Hippocampal formation (tissue), 2 donors: Measurements from ENCODE around the gene SORD.
"Not testable (repeated sequence)": the region's sequence is repeated elsewhere in the genome, so short reads cannot be mapped to it uniquely, and the experiment has no call there.

Experiments
- DNase-seq, 2 donors: peaks; one replicate each; lab custom pipeline; 2025; lab: John Stamatoyannopoulos, UW

The SORD gene

DNA sequence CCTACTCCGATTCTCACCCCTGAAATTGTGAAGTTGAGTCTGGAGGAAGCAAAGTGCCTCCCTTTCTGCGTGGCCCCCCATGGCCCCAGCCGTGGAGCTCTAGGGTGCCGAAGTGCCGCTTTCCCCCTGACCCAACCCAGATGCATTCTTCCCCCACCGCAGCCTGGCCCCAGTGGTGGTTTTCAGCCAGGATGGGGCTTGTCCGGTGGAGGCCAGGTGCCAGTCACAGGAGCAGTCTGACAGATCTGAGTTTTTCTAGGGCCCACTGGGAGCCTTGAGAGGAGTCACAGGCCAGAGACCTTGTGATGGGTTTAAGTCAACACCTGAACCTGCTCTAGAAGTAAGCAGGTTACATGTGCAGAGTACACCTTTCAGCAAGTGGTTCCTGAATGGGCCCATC, 39.3 kb downstream of the SORD start:
- DNase-seq: not testable (repeated sequence)

DNA sequence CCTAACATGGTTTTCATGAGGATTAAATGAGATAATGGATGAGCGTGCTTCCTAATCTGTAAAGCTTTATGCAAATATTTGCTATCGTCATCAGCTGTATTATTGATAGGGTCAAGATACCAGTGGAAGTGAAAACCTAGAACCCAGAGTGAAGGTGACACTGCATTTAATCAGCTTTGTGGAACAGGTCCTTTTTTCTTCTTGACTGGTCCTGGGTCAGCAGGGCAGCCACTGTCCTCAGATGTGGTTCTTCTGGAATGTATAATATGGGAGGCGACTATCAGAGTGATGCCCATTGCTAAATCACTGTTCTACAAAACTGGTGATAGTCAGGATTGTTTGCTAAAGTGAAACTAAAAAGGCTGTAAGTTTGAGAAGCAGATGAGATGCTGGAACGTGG, 41.4 kb downstream of the SORD start:
- no peak for DNase-seq

DNA sequence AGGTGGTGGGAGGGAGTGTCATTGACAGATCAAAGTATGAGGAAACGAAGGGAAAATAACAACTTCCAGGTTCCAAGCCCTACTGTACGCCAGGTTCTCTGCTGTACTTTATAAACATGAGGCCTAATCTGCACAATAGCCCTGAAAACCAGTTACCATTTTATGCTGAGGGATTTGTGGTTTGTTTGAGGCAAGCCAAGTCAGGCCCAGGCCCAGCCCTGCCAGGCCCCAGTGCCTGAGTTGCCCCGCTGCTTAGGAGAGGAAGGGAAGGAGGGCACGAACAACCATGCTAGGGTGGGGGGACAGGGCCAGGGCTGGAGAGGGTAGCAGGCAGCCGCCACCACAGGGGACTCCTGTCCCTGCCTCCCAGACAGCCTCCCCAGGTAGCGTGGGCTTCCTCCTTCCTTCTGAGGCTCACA, 47.0 kb downstream of the SORD start:
- DNase-seq: not testable (repeated sequence)

GRCh38 chr15:45073602-45074001, 50.6 kb downstream of the SORD start:
- not testable (repeated sequence) for DNase-seq

- not testable (repeated sequence) for DNase-seq
Observed at GRCh38 chr15:45075440-45076320, 52.7 kb downstream of the SORD start.

DNA sequence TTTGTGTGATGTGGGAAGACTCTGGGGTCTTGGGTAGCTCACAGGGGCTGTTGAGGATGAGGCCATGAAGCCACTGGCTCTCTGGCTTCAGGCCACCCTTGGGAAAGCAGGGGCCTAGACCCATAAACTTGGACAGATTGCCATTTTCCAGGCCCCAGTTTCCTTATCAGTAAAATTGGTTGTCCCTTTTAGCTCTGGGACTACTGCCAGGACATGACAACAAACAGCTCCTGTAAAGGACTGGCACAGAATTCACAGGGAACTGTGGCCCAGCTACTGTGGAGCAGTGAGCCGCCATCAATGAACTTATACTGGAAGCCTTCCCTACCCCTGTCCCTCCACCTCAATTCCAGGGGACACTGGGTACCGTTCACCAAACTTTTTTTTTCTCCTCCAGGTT, 54.4 kb downstream of the SORD start:
- DNase-seq: not testable (repeated sequence)

GRCh38 chr15:45079201-45079600, 56.2 kb downstream of the SORD start:
- DNase-seq: not testable (repeated sequence)

- DNase-seq: not testable (repeated sequence)
Observed at GRCh38 chr15:45079628-45080246, 56.7 kb downstream of the SORD start.

- DNase-seq: not testable (repeated sequence)
Observed at GRCh38 chr15:45080593-45080992, 57.6 kb downstream of the SORD start.

DNA sequence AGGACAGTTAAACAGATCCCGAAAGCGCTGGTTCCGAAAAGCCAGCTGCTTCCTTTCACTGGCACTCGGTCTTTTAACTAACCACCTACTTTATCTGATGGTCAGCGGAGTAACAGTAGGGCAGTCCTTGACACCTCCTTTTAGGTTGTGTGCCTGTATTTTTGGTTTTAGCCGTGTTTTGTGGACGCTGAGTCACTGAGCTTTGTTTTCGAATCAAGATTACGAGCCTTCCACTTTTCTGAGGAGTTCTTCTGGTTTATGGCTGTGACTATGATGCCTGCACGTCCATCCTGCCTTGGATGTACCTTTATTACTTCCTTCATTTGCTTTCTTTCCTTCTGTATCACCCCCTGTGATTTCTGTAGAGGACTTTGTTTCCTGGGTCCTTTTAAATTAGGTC, 59.4 kb downstream of the SORD start:
- DNase-seq: not testable (repeated sequence)

GRCh38 chr15:45083223-45083622, 60.2 kb downstream of the SORD start:
- DNase-seq: no peak

- no peak for DNase-seq
Observed at GRCh38 chr15:45084163-45084562, 61.2 kb downstream of the SORD start.

DNA sequence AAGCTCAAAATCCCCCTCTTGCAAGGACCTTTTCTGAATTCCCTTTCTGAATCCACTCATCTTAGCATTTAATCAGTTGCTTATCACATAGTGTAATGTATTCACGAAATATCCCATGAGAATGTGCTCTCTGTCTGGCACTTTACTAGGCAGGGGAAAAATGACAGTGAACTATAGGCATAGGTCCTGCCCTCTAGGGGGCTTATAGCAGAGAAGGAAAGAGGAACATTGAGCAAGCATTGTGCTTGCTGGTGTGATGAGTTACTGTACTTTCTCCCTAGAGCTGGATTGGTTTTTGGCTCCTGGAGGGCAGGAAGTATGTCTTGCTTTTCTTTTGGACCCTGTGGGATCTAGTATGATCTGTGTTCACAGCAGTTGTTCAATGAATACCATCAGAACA, 64.5 kb downstream of the SORD start:
- no peak for DNase-seq

- DNase-seq: no peak
Observed at GRCh38 chr15:45088801-45089711, 66.1 kb downstream of the SORD start.

DNA sequence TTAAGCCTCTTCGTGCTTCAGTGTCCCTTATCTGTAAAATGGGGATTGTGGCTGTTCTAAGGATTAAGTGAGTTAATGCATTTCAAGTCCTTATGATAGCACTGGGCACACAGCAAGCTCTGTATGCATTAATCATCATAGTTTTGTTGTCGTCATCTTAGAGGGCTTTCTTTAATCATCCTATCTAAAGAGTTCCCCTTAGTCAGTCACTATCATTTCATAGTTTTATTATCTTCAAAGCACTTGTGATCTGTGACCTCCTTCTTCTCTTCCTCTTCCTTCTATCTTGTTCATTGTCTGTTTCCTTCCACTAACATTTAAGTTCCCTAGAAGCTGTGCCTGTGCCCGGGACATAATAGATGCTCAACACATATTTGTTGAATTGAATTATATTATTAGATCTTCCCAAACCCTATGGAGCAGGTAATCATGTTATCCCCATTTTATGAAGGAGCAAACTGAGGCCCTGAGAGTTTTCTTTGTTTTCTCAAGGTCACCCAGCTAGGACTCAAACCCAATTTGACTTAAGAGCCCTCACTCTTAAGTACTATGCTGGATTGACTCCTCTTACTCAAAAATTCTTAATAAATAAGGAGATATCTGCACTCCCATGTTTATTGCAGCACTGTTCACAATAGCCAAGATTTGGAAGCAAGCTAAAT, 66.8 kb downstream of the SORD start:
- DNase-seq: no peak

DNA sequence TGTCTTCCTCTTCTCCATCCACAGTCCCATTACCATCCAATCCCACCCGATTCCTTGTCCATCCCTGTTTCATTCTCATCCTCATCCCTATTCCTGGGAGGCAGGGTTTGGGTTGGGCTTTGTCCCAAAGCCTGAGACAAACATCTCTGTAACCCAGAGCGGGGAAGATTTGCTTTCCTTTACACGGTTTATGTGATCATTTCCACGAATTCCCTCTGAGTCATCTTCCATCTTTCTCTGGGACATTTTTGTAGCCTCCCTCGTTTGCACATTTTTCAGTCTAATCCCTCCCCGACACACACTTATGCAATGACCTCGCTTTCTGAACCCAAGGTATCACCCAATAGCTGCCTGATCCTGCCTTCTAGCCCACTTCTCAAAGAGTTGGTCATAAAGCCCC, 68.2 kb downstream of the SORD start:
- no peak for DNase-seq

DNA sequence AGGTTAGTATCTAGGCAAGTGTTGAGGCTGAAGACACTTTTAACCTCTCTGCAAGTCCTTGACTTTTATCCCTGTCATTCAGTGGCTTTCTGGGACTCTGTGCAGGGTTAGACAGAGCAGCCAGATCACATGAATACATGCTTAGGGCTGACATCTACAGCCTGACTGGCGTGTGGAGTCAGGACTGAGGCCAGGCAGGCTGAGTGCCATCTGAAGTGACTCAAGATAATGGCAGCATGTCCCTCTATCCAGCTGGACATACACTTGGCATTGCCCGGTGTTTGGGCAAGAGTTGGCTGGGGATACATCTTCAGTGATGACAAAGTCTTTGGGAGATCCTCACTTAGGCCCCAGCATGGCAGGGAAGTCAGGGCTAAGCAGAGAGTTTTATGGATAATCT, 68.6 kb downstream of the SORD start:
- DNase-seq: no peak

- no peak for DNase-seq
Observed at GRCh38 chr15:45093013-45093412, 70.0 kb downstream of the SORD start.

GRCh38 chr15:45093622-45094357, 70.8 kb downstream of the SORD start:
- no peak for DNase-seq

GRCh38 chr15:45094358-45094730, 71.3 kb downstream of the SORD start:
- DNase-seq: no peak

DNA sequence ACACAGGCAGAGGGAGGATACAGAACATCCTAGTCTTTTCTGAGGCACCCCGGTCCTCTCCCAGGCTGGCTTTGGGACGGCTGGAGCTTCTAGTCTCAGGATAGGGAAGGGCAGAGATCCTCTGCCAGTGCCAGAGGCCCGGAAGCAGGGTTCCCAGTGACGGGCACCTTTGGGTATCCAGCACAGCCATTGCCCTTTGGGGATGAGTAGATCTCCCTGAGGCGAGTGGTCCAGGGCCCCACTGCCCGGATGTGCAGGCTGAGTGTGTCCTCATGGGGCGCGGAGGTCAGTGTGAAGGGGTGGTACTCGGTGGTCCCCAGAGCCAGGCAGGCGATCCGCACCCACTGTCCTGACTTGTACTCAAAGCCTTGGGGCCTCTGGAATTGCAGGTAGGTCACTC, 72.7 kb downstream of the SORD start:
- no peak for DNase-seq
